Measurements from ENCODE around the gene ACTG2.
"Not testable (repeated sequence)": the region's sequence is repeated elsewhere in the genome, so short reads cannot be mapped to it uniquely, and the experiment has no call there.

The ACTG2 gene

DNA sequence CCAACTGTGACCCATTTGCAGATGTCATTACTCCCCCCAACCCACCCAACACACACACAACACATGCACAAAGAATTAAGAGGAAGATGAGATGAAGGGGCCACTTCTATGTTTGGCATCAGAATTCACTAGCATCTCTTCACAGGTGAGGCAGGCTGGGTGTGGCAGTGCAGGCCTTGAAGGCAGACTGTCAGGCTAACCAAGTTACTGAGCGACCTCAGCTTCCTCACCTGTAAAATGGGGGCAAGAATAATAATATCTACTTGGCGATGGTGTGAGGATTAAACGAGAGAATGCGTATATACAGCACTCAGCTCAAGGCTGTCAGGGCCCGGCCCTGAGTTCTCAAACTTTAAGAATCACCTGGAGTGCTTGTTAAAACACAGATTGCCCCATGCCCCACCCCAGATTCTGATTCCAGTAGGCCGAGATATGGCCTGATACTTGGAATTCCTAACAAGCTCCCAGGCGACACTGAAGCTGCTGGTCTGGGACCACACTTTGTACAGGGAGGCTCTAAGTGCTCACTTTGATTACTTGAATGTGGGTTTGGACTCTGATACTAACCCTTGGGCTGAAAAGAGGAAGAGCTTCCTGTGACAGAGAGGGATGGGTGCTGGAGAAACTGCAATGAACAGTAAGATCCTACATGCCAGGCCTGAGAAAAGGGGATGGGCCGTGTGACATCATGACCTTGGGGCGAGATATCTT lies 1.1 kb downstream of the ACTG2 start:
- DNase-seq (ENCODE audit: low read depth): no peak

DNA sequence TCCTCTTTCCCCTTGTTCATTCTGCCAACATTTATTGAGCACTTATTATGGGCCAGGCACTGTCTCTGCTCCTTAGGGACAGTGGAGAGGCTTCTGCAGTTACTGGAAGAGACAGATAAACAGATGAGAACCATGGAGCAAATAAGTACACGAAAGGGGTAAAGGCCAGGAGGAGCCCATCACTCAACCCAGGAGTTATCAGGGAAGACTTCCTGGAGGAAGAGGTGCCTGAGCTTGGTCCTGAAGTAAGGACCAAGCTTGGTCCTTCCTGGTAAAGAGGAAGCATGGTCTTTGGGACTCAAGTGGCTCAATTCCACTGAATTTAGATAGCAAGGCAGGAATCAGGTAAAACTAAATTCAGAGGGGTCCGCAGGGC lies 1.7 kb downstream of the ACTG2 start:
- no peak for DNase-seq (ENCODE audit: low read depth)

- DNase-seq (ENCODE audit: low read depth): no peak
These were observed 2.1 kb downstream of the ACTG2 start for GRCh38 chr2:73894877-73895276.

DNA sequence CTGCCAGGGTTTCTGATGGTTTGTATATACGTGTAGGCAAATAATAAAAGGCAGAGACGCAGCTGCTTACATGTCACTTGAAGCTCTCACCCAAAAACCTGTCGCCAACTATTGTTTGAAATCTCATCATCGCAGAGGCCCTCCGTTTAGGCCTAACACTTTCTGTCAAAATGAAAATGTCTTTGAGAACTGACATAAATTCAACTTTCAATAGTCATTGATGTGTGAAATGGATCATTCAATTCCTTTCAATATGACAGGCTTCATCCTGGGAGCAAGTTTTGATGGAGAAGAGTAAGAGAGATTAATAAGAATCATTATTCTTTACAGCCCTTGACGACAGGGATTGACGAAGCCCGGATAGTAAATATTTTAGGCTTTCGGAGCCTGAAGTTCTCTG lies 2.7 kb downstream of the ACTG2 start:
- no peak for DNase-seq (ENCODE audit: low read depth)

DNA sequence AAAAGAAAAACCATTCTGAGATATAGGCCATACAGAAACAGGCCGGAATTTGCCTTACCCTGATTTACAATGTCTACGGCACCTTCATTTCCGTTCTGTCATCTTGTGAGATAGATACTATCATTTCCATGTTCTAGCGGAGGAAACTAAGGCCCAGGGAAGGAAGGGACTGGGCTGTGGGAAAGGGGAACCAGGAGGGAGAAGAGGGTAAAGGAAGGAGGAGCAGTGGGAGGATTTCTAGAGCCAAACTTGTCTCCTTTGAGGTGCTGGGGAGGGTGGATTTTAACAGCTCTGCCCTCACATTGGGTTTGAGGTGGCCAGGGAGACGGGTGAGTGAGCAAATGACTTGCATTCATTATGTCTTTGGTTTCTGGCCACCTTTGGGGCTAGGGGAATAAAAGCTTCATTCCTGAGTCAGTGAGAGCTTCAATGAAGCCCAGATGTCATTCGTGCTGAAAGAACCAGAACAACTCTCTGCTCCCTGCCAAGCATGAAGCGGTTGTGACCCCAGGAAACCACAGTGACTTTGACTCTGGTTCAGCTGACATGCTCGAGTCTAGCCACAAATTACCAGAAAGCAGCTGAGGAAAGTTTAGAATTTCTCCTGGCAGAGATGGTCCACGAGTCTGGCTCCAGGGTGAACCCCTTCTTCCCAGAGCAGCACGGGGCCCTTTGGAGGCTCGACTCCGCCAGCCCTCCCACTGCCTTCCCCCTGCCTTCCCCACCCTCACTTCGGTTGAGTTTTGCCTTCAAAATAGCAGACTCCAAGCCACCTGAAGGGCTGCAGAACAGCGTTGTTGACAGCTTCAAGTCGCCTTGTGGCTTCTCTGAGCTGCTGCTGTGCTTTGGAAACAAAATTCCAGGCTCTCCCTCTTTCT lies 3.8 kb downstream of the ACTG2 start:
- peak; percentile 15 for DNase-seq (ENCODE audit: low read depth)

GRCh38 chr2:73897240-73897583 lies 4.4 kb downstream of the ACTG2 start:
- DNase-seq (ENCODE audit: low read depth): no peak

DNA sequence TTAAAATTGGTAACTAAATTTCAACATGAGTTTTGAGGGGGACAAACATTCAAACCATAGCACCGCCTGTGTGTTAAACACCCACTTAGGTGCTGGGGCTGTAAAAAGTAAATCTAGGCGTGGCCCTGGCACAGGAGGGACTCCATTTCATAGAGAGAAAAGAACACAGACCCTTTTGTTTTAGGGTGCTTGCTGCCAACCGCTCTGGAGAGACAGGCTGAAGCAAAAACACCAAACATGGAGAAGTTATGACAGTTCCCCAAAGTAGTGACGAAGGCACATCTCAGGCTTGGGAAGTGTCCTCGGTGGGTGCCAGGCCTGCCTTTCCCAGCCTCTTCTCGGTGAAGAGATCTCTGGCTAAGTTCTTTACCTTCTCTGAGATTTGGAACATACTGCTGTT lies 5.1 kb downstream of the ACTG2 start:
- no peak for DNase-seq (ENCODE audit: low read depth)

DNA sequence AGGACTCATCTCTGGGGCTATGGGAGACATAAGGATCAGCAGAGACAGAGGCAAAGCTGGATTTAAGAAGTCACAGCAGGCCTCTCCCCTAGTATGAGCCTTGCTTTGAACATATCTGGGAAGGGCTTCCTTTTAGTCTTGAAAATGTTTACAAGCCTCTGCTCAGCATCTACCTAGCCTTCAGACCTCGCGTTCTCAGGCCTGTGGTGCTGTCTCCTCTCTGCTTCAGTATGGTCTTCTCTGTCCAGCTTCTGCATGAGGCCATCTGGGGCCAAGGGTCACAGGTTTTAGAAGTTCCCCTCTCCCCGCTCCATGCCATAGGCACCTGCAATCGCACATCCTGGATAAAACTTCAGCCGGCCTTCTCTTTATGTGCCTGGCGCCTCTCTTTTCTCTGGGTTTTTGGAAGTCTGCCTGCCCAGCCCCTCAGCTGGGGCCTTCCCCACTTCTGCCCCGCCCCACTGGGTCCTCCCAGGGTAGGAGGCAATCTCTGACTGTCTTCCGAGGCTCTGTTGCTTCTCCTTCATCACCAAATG lies 7.1 kb downstream of the ACTG2 start:
- no peak for DNase-seq (ENCODE audit: low read depth)

DNA sequence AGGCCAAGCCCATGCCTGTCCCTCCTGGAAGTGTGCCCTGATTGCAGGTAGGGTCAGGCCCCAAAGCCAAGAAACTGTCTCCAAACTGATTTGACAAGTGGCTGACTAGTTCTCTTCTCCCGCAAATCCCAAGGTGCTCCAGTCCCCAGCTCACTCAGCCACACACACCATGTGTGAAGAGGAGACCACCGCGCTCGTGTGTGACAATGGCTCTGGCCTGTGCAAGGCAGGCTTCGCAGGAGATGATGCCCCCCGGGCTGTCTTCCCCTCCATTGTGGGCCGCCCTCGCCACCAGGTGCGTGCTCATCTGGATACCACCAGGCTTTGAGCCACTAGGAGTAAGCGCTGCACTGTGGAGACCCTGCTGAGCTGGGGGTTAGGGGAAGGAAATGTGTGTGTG lies 8.3 kb downstream of the ACTG2 start:
- DNase-seq (ENCODE audit: low read depth): no peak

GRCh38 chr2:73902284-73902683 lies 9.5 kb downstream of the ACTG2 start:
- no peak for DNase-seq (ENCODE audit: low read depth)

DNA sequence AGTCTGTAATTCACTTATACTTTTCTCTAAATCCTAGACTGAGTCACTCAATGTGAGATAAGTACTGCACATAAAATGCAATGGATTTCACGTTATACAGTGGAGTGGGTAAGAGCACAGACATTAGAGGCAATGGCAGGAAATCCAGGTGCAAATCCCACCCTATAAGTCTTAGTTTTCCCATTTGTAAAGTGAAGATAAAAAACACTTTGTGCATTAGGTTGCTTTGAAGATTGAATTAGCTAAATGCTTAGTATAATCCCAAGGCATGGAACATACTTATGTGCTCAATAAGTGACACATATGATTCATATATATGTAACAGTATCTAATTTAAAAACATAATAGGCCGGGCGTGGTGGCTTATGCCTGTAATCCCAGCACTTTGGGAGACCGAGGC lies 10.5 kb downstream of the ACTG2 start:
- no peak for DNase-seq (ENCODE audit: low read depth)

DNA sequence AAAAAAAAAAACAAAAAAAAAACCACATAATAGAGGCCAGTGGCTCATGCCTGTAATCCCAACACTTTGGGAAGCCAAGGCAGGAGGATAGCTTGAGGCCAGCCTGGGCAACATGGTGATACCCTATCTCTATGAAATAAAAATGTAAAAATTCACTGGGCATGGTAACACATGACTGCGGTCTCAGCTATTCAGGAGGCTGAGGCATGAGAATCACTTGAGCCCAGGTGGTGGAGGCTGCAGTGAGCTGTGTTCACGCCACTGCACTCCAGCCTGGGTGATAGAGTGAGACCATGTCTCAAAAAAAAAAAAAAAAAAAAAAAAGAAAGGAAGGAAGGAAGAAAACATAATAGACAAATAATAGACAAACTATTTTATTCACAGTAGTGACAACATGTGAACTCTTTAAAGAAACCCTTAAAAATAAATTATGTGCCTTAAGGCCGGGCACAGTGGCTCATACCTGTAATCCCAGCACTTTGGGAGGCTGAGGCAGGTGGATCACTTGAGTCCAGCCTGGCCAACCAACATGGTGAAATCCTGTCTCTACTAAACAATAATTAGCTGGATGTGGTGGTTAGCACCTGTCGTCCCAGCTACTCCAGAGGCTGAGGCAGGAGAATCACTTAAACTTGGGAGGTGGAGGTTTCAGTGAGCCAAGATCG lies 11.3 kb downstream of the ACTG2 start:
- DNase-seq (ENCODE audit: low read depth): not testable (repeated sequence)

- no peak for DNase-seq (ENCODE audit: low read depth)
These were observed 12.1 kb downstream of the ACTG2 start for GRCh38 chr2:73904952-73905351.

DNA sequence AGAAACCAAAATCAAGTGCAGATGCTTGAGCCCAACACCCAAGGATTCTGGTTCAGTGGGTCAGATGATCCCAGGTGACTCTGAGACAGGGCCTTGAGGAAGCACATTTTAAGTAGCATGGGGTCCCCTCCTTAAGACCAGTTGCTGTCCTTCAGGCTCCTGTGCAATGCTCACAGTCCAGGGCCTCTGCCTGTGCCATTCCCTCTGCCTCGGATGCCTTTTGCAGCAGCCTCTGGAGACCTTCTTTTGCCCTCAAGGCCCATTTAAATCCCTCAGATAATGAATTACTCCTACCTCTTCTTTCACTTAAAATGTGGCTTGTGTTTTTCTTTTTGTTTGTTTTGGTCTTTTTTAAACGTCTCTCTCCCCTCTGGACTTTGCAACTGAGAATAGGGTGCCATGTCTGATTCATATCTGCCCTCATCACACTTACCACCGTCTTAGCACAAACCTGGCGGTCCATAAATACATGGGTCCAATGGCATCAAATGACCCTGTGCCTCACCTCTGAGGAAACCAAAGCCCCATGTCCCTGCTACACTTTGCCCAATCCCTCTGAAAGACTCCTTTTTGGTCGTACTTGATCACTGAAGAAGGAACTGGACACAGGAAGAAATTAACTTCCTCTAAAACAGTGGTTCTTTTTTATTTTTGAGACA lies 14.2 kb downstream of the ACTG2 start:
- no peak for DNase-seq (ENCODE audit: low read depth)

- peak; percentile 31 for DNase-seq (ENCODE audit: low read depth)
These were observed 15.1 kb downstream of the ACTG2 start for GRCh38 chr2:73907840-73908452.

DNA sequence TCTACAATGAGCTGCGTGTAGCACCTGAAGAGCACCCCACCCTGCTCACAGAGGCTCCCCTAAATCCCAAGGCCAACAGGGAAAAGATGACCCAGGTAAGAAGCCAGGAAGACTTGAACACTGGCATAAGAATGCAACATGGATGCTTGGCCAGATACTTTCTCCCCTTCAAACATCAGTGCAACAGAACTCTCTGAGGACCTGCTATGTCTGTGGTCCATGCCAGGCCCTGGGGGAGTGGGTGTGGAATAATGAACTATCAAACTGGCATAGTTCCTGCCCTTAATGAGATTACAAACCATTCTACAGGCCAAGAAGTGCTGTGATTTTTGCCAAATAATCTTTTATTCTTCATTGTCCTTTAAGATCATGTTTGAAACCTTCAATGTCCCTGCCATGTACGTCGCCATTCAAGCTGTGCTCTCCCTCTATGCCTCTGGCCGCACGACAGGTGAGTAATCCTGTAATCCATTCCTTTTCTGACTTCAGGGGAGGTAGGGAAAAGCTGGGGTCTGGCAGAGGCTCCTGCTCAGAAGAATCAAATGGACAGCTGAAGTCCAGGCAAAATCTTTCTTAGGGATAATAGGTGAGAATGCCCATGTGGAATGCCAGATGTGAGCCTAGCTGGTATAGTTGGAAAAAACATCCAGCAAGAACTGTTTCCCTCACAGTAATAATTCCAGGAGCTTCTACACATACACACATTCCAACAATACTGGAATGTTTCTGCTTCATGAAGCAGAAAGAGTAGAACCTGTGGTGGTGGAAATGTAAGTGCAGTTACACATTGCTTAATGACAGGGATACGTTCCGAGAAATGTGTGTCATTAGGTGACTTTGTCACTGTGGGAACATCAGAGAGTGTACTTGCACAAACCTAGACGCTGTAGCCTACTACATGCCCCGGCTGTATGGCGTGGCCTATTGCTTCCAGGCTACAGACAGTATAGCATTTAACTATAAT lies 16.2 kb downstream of the ACTG2 start:
- DNase-seq (ENCODE audit: low read depth): no peak

- DNase-seq (ENCODE audit: low read depth): no peak
These were observed 18.2 kb downstream of the ACTG2 start for GRCh38 chr2:73910873-73911547.

DNA sequence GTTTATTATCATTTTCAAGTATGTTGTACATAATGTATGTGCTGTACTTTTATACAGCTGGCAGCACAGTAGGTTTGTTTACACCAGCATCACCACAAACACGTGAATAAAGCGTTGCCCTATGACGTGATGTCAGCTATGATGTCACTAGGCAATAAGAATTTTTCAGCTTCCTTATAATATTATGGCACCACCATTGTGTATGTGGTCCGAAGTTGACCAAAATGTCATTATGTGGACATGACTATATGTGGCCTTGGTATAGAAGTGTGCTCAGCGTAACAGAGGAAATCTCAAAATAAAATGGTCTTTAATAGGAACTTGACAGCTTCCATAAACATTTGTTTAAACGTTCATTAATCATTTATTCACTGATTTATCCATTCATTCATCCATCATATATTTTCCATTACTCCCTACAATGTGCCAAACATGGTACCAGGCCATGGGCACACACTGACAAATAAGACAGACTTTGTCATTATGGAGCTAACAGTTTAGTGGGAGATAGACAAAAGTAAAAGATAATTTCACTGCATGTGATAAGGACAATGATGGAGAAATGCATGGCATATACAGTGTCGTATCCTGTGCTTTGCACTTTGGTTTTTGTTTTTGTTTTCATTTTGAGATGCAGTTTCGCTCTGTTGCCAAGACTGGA lies 18.9 kb downstream of the ACTG2 start:
- DNase-seq (ENCODE audit: low read depth): no peak

DNA sequence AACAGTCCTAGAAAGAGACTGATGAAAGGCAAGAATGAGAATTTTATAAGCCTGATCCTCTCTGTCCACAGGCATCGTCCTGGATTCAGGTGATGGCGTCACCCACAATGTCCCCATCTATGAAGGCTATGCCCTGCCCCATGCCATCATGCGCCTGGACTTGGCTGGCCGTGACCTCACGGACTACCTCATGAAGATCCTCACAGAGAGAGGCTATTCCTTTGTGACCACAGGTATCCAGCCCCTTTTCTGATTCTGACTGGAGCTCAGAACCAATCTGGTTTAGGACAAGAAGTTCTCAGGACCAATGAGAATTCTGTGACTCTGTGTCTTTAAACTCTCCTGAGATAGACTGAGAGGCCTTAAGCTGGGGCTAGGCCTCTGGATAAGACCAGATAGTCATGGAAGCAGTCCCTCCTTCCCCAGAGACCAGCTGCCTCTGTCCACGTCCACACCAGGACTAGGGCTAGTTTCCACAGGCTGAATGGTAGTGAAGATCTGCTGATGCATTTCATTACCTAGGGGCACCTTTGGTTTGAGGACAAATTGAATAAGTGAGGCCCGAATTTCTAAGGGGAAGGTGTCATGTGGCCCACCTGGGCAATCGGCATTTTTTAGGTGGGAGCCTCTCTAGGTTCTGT lies 20.7 kb downstream of the ACTG2 start:
- DNase-seq (ENCODE audit: low read depth): no peak
